GM06990 (cell line): ENCODE results near the gene ABCB10.

Experiments used
- DNase-seq: peaks from one replicate; pipeline ENCODE4 v3.0.0-alpha.2; 2011; ENCODE audit not compliant: insufficient read length; ENCODE audit errors: extremely low read depth
- H3K27me3 ChIP-seq: replicated peaks from 2 replicates; pipeline ENCODE4 v1.6.0; 2011; ENCODE audit warnings: low read length; ENCODE audit not compliant: control insufficient read depth, insufficient read depth
- H3K36me3 ChIP-seq: 2 replicates; pipeline ENCODE4 v1.5.1; 2011; ENCODE audit warnings: low read length; ENCODE audit not compliant: control insufficient read depth, insufficient read depth
- H3K4me3 ChIP-seq: replicated peaks from 2 replicates; pipeline ENCODE4 v1.5.1; 2011; ENCODE audit warnings: low read depth, mild to moderate bottlenecking, control low read depth, low read length
- CTCF ChIP-seq: IDR thresholded peaks from 2 replicates; pipeline ENCODE4 v1.5.1; 2011; ENCODE audit warnings: low read length, control low read depth, mild to moderate bottlenecking, inconsistent platforms; ENCODE audit not compliant: insufficient read depth, poor library complexity, severe bottlenecking

Gene ABCB10

GRCh38 chr1:229474509-229474908 is 84.0 kb downstream of the ABCB10 start:
- DNase-seq = no peak
- no peaks in the 10 kb centered on the region for H3K27me3 ChIP-seq
- H3K4me3 ChIP-seq = no peak overlapping the region
- H3K36me3 ChIP-seq = peaks cover 13% of the 10 kb centered on the region
- no peak for TF ChIP-seq CTCF

- H3K27me3 ChIP-seq = no peaks in the 10 kb centered on the region
- no peak for TF ChIP-seq CTCF
Measured at GRCh38 chr1:229471175-229471574, 87.3 kb downstream of the ABCB10 start.

GRCh38 chr1:229470406-229471043 is 88.0 kb downstream of the ABCB10 start:
- Histone ChIP-seq H3K4me3 (no peak overlapping the region), H3K27me3 (no peaks in the 10 kb centered on the region), H3K36me3 (peaks cover 17% of the 10 kb centered on the region)
- TF ChIP-seq CTCF = no peak
- DNase-seq = no peak

More at GRCh38 chr1:229471175-229471574, 87.3 kb downstream of the ABCB10 start:
- H3K36me3 ChIP-seq = peaks cover 17% of the 10 kb centered on the region
- H3K4me3 ChIP-seq = no peak overlapping the region
- DNase-seq = no peak

DNA sequence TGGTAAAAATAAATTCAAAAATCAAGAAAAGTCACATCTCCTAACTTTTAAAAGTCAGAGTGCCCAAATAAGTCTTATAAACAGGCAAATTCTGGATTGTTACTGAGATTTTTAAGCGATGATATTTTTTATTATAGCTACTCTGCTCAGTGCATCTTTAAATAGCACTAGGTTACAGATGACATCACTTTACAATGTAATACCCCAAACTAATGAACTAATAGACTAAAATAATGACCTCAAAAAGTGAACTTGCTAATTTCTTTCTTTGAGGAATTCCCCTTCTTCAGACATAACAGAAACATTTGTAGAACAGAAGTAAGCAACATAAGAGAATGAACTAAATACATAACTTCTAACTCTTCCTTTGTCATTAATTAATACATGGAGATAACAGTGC is 91.6 kb downstream of the ABCB10 start:
- no peak for TF ChIP-seq CTCF
- H3K36me3 ChIP-seq = peaks cover 11% of the 10 kb centered on the region
- DNase-seq = no peak
- no peak overlapping the region for H3K4me3 ChIP-seq
- no peaks in the 10 kb centered on the region for H3K27me3 ChIP-seq
